GM12891 (cell line): Measurements from ENCODE around the gene SPP2.

Experiments used
- POLR2A ChIP-seq: IDR thresholded peaks from 2 replicates; pipeline ENCODE4 v1.6.1; 2011; ENCODE audit warnings: low read depth, low read length, control low read depth
- POU2F2 ChIP-seq: IDR thresholded peaks from 2 replicates; pipeline ENCODE4 v1.6.1; 2011; ENCODE audit warnings: low read depth, mild to moderate bottlenecking, control low read depth, low read length, moderate library complexity
- SPI1 ChIP-seq: IDR thresholded peaks from 2 replicates; pipeline ENCODE4 v1.6.1; 2011; ENCODE audit warnings: low read depth, low read length, control low read depth
- TAF1 ChIP-seq: IDR thresholded peaks from 2 replicates; pipeline ENCODE4 v1.6.1; 2011; ENCODE audit warnings: low read depth, low read length, control low read depth

DNA sequence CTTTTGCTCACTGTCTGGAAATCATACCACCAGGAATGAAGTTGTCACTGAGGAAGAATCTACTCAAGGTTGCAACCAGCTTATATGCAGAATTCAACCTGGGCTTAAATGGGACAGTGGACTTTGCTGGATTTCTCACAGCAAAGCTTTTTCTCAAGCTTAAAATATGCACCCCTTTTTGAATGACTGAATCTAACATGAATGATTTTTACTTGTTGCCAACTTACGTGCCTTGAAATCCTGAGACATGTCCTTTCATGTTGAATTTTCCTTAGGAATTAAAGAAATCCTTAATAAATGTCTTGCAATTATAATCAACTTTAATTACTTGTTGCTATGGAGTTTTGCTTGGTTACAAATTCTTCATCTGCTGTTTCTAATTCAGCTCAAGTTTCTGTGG lies 57.4 kb downstream of the SPP2 start:
- TF ChIP-seq POLR2A (no peak), TAF1 (no peak), POU2F2 (no peak), SPI1 (no peak)
